HL-60 (cell line): ENCODE measurements around the gene SLC39A2.
"Not testable (repeated sequence)": the region's sequence is repeated elsewhere in the genome, so short reads cannot be mapped to it uniquely, and the experiment has no call there.

Source experiments
- DNase-seq, 2 experiments: peaks; one replicate each; pipeline ENCODE4 v3.0.0-alpha.2; 2010 to 2020; ENCODE audit warnings: low read depth in 1 of 2, low spot score in 1 of 2
- H3K27ac ChIP-seq: fragments of 250-450 bp; sonication (Bioruptor Pico); replicated peaks from 2 replicates; pipeline ENCODE4 v1.5.1; 2020; ENCODE audit warnings: mild to moderate bottlenecking, moderate library complexity
- H3K27me3 ChIP-seq: fragments of 250-450 bp; sonication (Bioruptor Pico); 2 replicates; pipeline ENCODE4 v1.5.1; 2021; ENCODE audit warnings: mild to moderate bottlenecking, moderate library complexity; ENCODE audit not compliant: insufficient read depth, poor library complexity, severe bottlenecking
- H3K4me3 ChIP-seq: replicated peaks from 2 replicates; pipeline ENCODE4 v1.5.1; 2011; ENCODE audit warnings: mild to moderate bottlenecking, control low read depth, low read length; ENCODE audit not compliant: insufficient read depth
- GABPA ChIP-seq: IDR thresholded peaks from 2 replicates; pipeline ENCODE4 v1.6.1; 2012; ENCODE audit warnings: low read depth
- POLR2AphosphoS5 ChIP-seq: IDR thresholded peaks from 2 replicates; pipeline ENCODE4 v1.6.1; 2012; ENCODE audit warnings: low read depth
- SPI1 ChIP-seq: IDR thresholded peaks from 2 replicates; pipeline ENCODE4 v1.6.1; 2012; ENCODE audit warnings: low read depth, mild to moderate bottlenecking, borderline replicate concordance
- TF ChIP-seq, protein P1 (sequence below): IDR thresholded peaks from one replicate; pipeline ENCODE4 v1.5.1; 2011; ENCODE audit warnings: low read length, control low read depth, inconsistent platforms; ENCODE audit not compliant: insufficient read depth
- TF ChIP-seq, protein P2 (sequence below): IDR thresholded peaks from 2 replicates; pipeline ENCODE4 v1.6.1; 2012; ENCODE audit warnings: low read depth; ENCODE audit not compliant: insufficient replicate concordance

Gene SLC39A2

DNA sequence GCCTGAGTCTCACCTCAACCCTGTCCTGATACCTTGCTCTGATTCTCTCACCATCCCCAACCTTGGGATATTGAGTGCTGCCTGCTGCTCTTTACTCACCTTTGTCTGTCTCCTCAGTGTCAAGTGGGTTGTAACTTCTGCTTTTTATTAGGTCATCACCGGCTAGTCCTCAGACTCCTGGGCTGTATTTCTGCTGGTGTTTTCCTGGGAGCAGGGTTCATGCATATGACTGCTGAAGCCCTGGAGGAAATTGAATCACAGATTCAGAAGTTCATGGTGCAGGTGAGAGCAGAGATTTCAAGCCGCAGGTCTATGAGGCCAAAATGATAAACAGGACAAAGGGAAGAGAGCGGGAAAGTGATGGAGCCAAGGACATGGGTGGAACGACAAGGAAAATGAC lies 498 bp downstream of the SLC39A2 start:
- Histone ChIP-seq H3K4me3 (no peak overlapping the region), H3K27me3 (no peaks in the 10 kb centered on the region), H3K27ac (no peak overlapping the region)
- no peak for DNase-seq
- no peak for TF ChIP-seq GABPA
- TF ChIP-seq, protein P1, sequence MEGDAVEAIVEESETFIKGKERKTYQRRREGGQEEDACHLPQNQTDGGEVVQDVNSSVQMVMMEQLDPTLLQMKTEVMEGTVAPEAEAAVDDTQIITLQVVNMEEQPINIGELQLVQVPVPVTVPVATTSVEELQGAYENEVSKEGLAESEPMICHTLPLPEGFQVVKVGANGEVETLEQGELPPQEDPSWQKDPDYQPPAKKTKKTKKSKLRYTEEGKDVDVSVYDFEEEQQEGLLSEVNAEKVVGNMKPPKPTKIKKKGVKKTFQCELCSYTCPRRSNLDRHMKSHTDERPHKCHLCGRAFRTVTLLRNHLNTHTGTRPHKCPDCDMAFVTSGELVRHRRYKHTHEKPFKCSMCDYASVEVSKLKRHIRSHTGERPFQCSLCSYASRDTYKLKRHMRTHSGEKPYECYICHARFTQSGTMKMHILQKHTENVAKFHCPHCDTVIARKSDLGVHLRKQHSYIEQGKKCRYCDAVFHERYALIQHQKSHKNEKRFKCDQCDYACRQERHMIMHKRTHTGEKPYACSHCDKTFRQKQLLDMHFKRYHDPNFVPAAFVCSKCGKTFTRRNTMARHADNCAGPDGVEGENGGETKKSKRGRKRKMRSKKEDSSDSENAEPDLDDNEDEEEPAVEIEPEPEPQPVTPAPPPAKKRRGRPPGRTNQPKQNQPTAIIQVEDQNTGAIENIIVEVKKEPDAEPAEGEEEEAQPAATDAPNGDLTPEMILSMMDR = no peak
- TF ChIP-seq SPI1 = no peak

DNA sequence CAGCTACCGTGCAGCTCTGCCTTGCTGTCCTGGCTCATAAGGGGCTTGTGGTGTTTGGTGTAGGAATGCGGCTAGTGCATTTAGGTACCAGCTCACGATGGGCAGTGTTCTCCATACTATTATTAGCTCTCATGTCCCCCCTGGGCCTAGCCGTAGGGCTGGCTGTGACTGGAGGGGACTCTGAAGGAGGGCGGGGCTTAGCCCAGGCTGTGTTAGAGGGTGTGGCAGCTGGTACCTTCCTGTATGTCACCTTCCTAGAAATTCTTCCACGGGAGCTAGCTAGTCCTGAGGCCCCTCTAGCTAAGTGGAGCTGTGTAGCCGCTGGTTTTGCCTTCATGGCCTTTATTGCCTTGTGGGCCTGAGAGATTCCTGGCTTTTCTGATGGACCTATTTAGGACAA lies 2.1 kb downstream of the SLC39A2 start:
- TF ChIP-seq, protein P1 = no peak
- no peak for TF ChIP-seq GABPA
- no peak for TF ChIP-seq POLR2AphosphoS5
- TF ChIP-seq, protein P2, sequence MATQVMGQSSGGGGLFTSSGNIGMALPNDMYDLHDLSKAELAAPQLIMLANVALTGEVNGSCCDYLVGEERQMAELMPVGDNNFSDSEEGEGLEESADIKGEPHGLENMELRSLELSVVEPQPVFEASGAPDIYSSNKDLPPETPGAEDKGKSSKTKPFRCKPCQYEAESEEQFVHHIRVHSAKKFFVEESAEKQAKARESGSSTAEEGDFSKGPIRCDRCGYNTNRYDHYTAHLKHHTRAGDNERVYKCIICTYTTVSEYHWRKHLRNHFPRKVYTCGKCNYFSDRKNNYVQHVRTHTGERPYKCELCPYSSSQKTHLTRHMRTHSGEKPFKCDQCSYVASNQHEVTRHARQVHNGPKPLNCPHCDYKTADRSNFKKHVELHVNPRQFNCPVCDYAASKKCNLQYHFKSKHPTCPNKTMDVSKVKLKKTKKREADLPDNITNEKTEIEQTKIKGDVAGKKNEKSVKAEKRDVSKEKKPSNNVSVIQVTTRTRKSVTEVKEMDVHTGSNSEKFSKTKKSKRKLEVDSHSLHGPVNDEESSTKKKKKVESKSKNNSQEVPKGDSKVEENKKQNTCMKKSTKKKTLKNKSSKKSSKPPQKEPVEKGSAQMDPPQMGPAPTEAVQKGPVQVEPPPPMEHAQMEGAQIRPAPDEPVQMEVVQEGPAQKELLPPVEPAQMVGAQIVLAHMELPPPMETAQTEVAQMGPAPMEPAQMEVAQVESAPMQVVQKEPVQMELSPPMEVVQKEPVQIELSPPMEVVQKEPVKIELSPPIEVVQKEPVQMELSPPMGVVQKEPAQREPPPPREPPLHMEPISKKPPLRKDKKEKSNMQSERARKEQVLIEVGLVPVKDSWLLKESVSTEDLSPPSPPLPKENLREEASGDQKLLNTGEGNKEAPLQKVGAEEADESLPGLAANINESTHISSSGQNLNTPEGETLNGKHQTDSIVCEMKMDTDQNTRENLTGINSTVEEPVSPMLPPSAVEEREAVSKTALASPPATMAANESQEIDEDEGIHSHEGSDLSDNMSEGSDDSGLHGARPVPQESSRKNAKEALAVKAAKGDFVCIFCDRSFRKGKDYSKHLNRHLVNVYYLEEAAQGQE = no peak
- no peak for TF ChIP-seq SPI1
- Histone ChIP-seq H3K27me3 (no peaks in the 10 kb centered on the region), H3K27ac (no peak overlapping the region), H3K4me3 (no peak overlapping the region)
- no peak for DNase-seq

DNA sequence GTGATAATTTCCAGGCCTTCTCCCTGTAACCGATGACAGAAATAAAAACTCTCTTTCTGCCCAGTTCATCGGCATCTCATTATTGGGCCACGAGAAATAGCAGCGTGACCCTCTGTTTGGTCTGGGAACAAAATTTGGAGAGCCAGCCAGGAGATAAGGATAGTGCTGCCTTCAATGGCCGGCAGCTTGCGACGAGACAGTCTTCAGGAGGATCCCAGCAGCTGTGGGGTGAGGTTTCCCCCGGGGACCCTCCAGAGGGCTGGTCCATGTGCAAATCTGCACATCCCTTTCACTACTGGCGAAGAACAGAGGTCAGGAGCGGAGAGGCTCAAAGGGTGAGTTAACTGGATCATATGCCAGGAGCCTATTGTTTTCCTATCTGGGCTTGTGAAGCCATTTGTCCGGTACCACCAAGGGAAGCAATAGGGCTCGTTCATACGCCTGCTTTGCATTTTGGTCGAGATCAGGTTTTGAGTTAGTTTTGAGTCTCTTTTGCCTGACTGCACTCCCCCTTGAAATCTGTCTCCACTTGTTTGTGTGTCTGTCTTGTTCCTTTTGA lies 4.8 kb downstream of the SLC39A2 start:
- no peak for DNase-seq
- Histone ChIP-seq H3K4me3 (no peak overlapping the region), H3K27ac (no peak overlapping the region), H3K27me3 (no peaks in the 10 kb centered on the region)
- TF ChIP-seq POLR2AphosphoS5 = no peak
- TF ChIP-seq SPI1 = no peak
- TF ChIP-seq, protein P1 = no peak
- no peak for TF ChIP-seq GABPA
- TF ChIP-seq, protein P2 = no peak

DNA sequence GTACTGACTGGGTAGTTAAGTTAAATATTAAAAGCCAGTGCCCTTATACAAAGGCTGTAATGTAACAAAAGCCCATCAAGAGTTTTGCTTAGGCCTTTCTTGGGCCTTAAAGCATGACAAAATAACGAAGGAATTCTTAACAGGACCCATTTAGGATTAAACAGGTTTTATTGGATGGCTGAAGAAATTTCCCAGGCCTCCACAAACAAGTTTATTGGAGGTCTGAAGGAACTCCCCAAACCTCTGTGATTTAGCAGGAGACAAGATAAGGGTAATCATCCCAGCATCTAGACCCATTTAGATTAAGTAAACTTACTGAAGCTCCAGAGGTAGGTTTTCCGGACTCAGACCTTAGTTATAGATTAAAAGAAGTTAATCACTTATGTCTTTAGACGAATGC lies 10.6 kb downstream of the SLC39A2 start:
- H3K27ac ChIP-seq, DNase-seq, H3K4me3 ChIP-seq, H3K27me3 ChIP-seq: not testable (repeated sequence)
